H7 (cell line): ENCODE data around the gene ASAP3. TPM values are rescaled to one million over a fixed set of nuclear protein-coding genes. Genes with fewer than 3 reads are reported as not detected.
"Not testable (repeated sequence)": the region's sequence is repeated elsewhere in the genome, so short reads cannot be mapped to it uniquely, and the experiment has no call there.

Experiments used
- DNase-seq: peaks from one replicate; pipeline ENCODE4 v3.0.0; 2012
- H3K27me3 ChIP-seq: 2 replicates; pipeline ENCODE4 v1.6.0; 2011; ENCODE audit warnings: mild to moderate bottlenecking, low read length; ENCODE audit not compliant: control insufficient read depth, insufficient read depth
- H3K36me3 ChIP-seq: replicated peaks from 2 replicates; pipeline ENCODE4 v1.5.1; 2011; ENCODE audit warnings: low read length; ENCODE audit not compliant: control insufficient read depth, insufficient read depth
- H3K4me3 ChIP-seq: 2 replicates; pipeline ENCODE4 v1.5.1; 2011; ENCODE audit warnings: low read depth, mild to moderate bottlenecking, control low read depth, low read length, moderate library complexity; ENCODE audit not compliant: insufficient read depth
- total RNA-seq: library from RNA; depleted of rRNA; stranded (reverse); fragments of >200 nt; shearing (Covaris generic); gene quantifications from 2 replicates; pipeline ENCODE4 v1.2.3, GENCODE V29; 2014; rRNA removed

ASAP3 gene
- total RNA-seq, 1 experiment from 2014 or later: 107 TPM

DNA sequence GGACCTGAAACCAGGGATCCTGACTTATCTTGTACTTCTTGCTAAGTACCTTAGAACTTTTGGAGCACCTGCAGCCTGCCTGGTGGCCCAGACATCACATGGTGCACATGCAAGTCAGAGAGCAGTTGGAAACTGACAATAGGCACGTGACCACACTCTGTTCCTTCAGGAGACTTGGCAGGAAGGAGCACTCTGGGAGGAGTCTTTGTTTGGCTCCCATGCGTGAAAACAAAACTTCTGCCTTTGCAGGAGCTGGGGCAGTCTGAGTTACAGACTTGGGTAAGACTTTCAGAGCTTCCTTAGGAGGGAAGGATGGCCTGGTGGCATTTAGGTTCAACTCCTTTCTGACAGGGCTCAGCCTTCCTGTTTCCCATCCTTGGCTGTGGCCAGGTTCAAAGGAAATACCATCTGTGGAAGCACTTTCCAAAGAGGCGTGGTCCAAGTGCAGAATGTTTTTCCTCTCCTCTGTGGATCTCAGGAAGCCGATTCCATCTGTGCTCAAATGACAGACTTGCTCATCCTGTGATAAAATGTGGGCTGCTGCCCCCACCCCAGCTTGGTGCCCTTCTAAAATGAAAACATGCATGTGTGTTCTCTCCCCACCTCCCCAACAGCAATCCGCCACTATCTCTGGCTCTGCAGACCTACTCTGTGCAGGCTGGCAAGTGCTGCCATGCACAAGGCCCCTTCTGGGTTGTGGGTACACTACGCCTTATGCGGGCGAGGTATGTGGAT, 100.2 kb downstream of the ASAP3 start:
- H3K4me3 ChIP-seq: no peak overlapping the region
- H3K27me3 ChIP-seq: peaks cover 62% of the 10 kb centered on the region
- H3K36me3 ChIP-seq: no peaks in the 10 kb centered on the region
- DNase-seq: no peak

DNA sequence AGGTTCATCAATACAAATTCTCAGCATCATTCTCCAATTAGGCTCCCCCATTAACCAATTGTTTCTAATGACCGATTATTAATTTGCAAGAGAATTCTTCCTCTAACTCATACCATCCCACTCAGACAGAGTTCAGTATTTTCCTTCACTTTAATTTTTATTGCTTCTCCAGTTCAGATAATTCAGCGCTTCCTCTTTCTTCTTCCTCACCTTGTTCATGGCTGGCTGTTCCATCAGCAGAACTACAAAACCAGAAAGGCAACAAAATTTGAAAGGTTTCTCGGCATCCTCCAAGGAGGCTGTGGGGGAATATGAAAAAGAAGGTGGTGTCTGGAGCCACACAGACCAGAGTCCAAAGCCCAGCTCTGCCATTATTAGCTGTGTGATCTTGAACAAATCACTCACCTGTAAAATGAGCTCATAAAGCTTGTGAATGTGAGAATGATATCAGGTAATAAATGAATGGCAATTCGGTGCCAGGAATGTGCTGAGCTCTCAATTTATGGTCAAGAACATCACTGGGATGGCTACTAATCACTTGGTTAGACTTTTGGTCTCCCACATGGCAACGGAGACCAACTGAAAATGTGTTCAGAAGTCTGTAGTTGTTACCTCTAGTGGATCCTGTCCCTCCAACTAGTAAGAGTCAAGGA, 102.6 kb downstream of the ASAP3 start:
- Histone ChIP-seq H3K36me3 (no peaks in the 10 kb centered on the region), H3K4me3 (no peak overlapping the region), H3K27me3 (peaks cover 58% of the 10 kb centered on the region)
- DNase-seq: no peak

DNA sequence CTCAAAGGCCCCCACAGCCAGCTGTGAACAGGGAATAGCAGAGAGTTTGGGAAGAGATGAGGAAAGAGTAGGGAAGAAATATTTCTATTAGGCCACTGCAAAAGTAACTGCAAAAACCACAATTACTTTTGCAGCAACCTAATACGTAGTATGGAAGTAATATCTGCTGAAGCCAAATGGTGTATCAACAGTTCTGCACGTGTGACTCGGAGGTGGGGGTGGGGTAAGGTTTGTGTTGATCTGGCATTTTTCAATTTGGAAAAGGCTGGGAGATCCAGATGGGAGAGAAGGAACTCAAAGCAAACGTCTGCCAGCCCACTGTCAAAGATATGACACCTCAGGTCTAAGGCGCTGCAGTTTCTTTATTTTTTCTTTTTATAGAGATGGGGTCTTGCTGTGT, 103.3 kb downstream of the ASAP3 start:
- DNase-seq: no peak
- H3K36me3 ChIP-seq: no peaks in the 10 kb centered on the region
- no peak overlapping the region for H3K4me3 ChIP-seq
- peaks cover 58% of the 10 kb centered on the region for H3K27me3 ChIP-seq

DNA sequence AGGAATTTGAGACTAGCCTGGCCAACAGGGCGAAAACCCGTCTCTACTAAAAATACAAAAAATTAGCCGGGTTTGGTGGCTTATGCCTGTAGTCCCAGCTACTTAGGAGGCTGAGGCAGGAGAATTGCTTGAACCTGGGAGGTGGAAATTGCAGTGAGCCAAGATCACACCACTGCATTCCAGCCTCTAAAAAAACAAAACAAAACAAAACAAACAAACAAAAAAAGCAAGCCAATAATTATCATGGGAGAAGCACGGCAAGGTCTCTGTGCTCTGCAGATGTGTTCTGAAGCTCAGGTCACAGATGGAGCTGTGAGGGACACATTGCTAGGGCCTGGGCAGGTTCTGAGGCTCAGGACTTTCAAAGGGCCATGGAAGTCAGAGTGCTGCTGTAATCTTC, 103.7 kb downstream of the ASAP3 start:
- H3K27me3 ChIP-seq: peaks cover 57% of the 10 kb centered on the region
- not testable (repeated sequence) for H3K4me3 ChIP-seq, DNase-seq, H3K36me3 ChIP-seq

Other genes with a start within 250 kb of the ASAP3 start
- 124 and 148 TPM in 2 replicates for gene HNRNPR, start 139.9 kb downstream of the ASAP3 start, total RNA-seq
- 1.6 and 3.2 TPM in 2 replicates for gene ZNF436, start 114.3 kb downstream of the ASAP3 start, total RNA-seq
- gene TCEA3, start 59.4 kb downstream of the ASAP3 start, total RNA-seq: 0.24 and 0.37 TPM in 2 replicates
- 7.8 and 9.9 TPM in 2 replicates for gene E2F2, start 47.1 kb upstream of the ASAP3 start, total RNA-seq
- gene ID3, start 75.3 kb upstream of the ASAP3 start, total RNA-seq: 149 and 160 TPM in 2 replicates
- gene RPL11, start 207.6 kb upstream of the ASAP3 start, total RNA-seq: 1,671 and 2,124 TPM in 2 replicates